WTC11 (cell line): ENCODE measurements around the gene STK32A. TPM values are rescaled to one million over a fixed set of nuclear protein-coding genes. Genes with fewer than 3 reads are reported as not detected.
A peak's percentile ranks its signal among the peaks of the same experiment; 100 is the strongest.

Source experiments
- ATAC-seq: fragments of 200-7000 bp; cut with Tn5 transposase; 2 replicates; pipeline ENCODE4 v1.10.0; 2021; ENCODE audit warnings: mild to moderate bottlenecking, moderate library complexity
- CTCF ChIA-PET: fragments of 300-600 bp; sonication (Branson Sonifier 250); formaldehyde crosslinking; loops from one replicate; lab custom pipeline; 2021; ENCODE audit warnings: antibody characterized with exemption; lab: Charles Lee
- POLR2A ChIA-PET: fragments of 350-600 bp; sonication (Branson Sonifier 250); formaldehyde crosslinking; loops from one replicate; lab custom pipeline; 2021; ENCODE audit warnings: antibody characterized with exemption; lab: Charles Lee
- DNase-seq: peaks from one replicate; pipeline ENCODE4 v3.0.0; 2021; ENCODE audit warnings: low spot score
- H3K27ac Mint-ChIP-seq: 2 replicates; pipeline ENCODE4 v1.8.0; 2021; ENCODE audit warnings: mixed read lengths
- H3K27me3 Mint-ChIP-seq: 2 replicates; pipeline ENCODE4 v1.8.0; 2021; ENCODE audit warnings: low read depth, mild to moderate bottlenecking, moderate library complexity, mixed read lengths
- H3K36me3 Mint-ChIP-seq: 2 replicates; pipeline ENCODE4 v1.8.0; 2021; ENCODE audit warnings: mixed read lengths
- H3K4me1 Mint-ChIP-seq: 2 replicates; pipeline ENCODE4 v1.8.0; 2022; ENCODE audit warnings: mixed read lengths
- H3K4me3 Mint-ChIP-seq: 2 replicates; pipeline ENCODE4 v1.8.0; 2021; ENCODE audit warnings: mild to moderate bottlenecking, moderate library complexity, mixed read lengths
- H3K9me3 Mint-ChIP-seq: 2 replicates; pipeline ENCODE4 v1.8.0; 2021; ENCODE audit warnings: mixed read lengths
- ATF1 ChIP-seq: sonication (generic); formaldehyde crosslinking; IDR thresholded peaks from 2 replicates; pipeline ENCODE4 v1.8.1; 2023; ENCODE audit warnings: mild to moderate bottlenecking, moderate library complexity, missing genetic modification reagents
- EMX1 ChIP-seq: fragments of 250-450 bp; sonication (Bioruptor Pico); IDR thresholded peaks from 2 replicates; pipeline ENCODE4 v1.8.0; 2021; ENCODE audit warnings: mild to moderate bottlenecking
- ESRRA ChIP-seq: sonication (generic); formaldehyde crosslinking; IDR thresholded peaks from 2 replicates; pipeline ENCODE4 v1.8.1; 2022; ENCODE audit warnings: mild to moderate bottlenecking, missing genetic modification reagents, borderline replicate concordance
- ETV6 ChIP-seq: sonication (generic); formaldehyde crosslinking; IDR thresholded peaks from 2 replicates; pipeline ENCODE4 v1.8.1; 2022; ENCODE audit warnings: mild to moderate bottlenecking, missing genetic modification reagents
- FOXJ3 ChIP-seq: sonication (generic); formaldehyde crosslinking; IDR thresholded peaks from 2 replicates; pipeline ENCODE4 v1.9.0; 2021; ENCODE audit warnings: missing genetic modification reagents, mild to moderate bottlenecking, borderline replicate concordance
- FOXP1 ChIP-seq: sonication (generic); formaldehyde crosslinking; IDR thresholded peaks from 2 replicates; pipeline ENCODE4 v1.8.0; 2022; ENCODE audit warnings: missing genetic modification reagents, mild to moderate bottlenecking, moderate library complexity, borderline replicate concordance
- GTF2I ChIP-seq: fragments of 250-450 bp; sonication (Bioruptor Pico); conservative IDR thresholded peaks from 2 replicates; pipeline ENCODE4 v1.4.0; 2021; ENCODE audit warnings: mild to moderate bottlenecking
- KAT7 ChIP-seq: sonication (generic); formaldehyde crosslinking; IDR thresholded peaks from 2 replicates; pipeline ENCODE4 v1.8.1; 2023; ENCODE audit warnings: missing genetic modification reagents, mild to moderate bottlenecking, borderline replicate concordance
- NFYB ChIP-seq: sonication (generic); formaldehyde crosslinking; conservative IDR thresholded peaks from 2 replicates; pipeline ENCODE4 v1.8.0; 2022; ENCODE audit warnings: low read depth, missing genetic modification reagents
- SMAD3 ChIP-seq: sonication (generic); formaldehyde crosslinking; IDR thresholded peaks from 2 replicates; pipeline ENCODE4 v1.8.0; 2022; ENCODE audit warnings: missing genetic modification reagents, mild to moderate bottlenecking, borderline replicate concordance
- SOX15 ChIP-seq: fragments of 250-450 bp; sonication (Bioruptor Pico); IDR thresholded peaks from 2 replicates; pipeline ENCODE4 v1.9.0; 2021; ENCODE audit warnings: mild to moderate bottlenecking
- TCF7 ChIP-seq: sonication (generic); formaldehyde crosslinking; IDR thresholded peaks from 2 replicates; pipeline ENCODE4 v1.8.0; 2022; ENCODE audit warnings: mild to moderate bottlenecking, low read depth, missing genetic modification reagents, moderate library complexity
- ZNF121 ChIP-seq: sonication (generic); formaldehyde crosslinking; IDR thresholded peaks from 2 replicates; pipeline ENCODE4 v1.8.0; 2023; ENCODE audit warnings: missing genetic modification reagents
- ZNF219 ChIP-seq: sonication (generic); formaldehyde crosslinking; IDR thresholded peaks from 2 replicates; pipeline ENCODE4 v1.8.0; 2023; ENCODE audit warnings: missing genetic modification reagents, mild to moderate bottlenecking, borderline replicate concordance
- ZNF317 ChIP-seq: sonication (generic); formaldehyde crosslinking; IDR thresholded peaks from 2 replicates; pipeline ENCODE4 v1.8.1; 2023; ENCODE audit warnings: low read depth, mild to moderate bottlenecking, moderate library complexity, missing genetic modification reagents, borderline replicate concordance
- total RNA-seq: library from RNA; stranded (reverse); gene quantifications from 3 replicates; pipeline ENCODE4 v1.2.3, GENCODE V29; 2021
- TF ChIP-seq, protein P1 (sequence below): fragments of 250-450 bp; sonication (Bioruptor Pico); IDR thresholded peaks from 2 replicates; pipeline ENCODE4 v2.1.2; 2022; ENCODE audit warnings: mild to moderate bottlenecking, moderate library complexity
- TF ChIP-seq, protein P2 (sequence below): fragments of 200-600 bp; IDR thresholded peaks from 2 replicates; pipeline ENCODE4 v1.8.0; 2022; ENCODE audit warnings: antibody characterized with exemption
- TF ChIP-seq, protein P3 (sequence below): sonication (generic); formaldehyde crosslinking; IDR thresholded peaks from 2 replicates; pipeline ENCODE4 v1.8.1; 2023; ENCODE audit warnings: mild to moderate bottlenecking, missing genetic modification reagents
- TF ChIP-seq, protein P4 (sequence below): sonication (generic); formaldehyde crosslinking; IDR thresholded peaks from 2 replicates; pipeline ENCODE4 v1.8.1; 2022; ENCODE audit warnings: low read depth, missing genetic modification reagents, borderline replicate concordance
- TF ChIP-seq, protein P5 (sequence below): fragments of 250-450 bp; sonication (Bioruptor Pico); IDR thresholded peaks from 2 replicates; pipeline ENCODE4 v1.9.0; 2021; ENCODE audit warnings: mild to moderate bottlenecking

Gene STK32A
- total RNA-seq, 1 experiment from 2014 or later = 1.7 TPM

DNA sequence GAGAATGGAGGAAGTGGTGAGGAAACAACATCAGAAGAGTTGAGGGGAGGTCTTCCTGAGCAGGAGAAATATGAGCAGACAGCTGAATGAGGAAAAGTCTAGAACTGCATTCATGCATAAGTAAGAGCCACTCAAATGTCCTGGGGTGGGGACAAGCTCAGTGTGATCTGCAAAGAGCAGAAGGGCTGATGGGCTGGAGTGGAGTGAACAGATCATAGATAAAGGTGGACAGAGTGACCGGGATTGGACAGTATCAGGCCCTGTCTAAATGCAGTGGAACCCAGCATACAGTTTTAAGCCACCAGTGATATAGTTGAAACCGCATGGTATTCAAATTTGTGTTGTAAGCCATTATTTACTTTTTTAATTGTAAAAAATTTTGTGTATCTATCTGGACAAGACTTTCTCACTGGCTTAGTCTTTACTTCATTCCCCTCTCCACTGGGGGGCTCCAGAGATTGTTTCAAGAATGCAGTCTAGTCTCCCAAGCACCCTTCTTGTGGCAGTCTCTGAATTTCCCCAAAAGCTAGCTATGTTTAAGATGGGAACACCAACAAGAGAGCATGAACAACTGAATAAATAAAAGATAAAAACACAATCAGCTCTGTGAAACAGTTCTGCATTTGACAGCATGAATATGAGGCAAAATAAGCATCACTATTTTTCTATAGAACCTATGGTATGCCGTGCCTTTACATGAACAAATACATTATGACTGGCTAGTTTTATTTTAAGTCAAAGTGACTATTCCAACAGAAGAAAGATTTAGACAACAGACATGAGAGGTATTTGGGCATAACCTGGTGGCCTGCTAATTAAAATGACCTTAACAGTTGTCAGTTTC is 10.7 kb upstream of the STK32A start:
- TF ChIP-seq, protein P1, sequence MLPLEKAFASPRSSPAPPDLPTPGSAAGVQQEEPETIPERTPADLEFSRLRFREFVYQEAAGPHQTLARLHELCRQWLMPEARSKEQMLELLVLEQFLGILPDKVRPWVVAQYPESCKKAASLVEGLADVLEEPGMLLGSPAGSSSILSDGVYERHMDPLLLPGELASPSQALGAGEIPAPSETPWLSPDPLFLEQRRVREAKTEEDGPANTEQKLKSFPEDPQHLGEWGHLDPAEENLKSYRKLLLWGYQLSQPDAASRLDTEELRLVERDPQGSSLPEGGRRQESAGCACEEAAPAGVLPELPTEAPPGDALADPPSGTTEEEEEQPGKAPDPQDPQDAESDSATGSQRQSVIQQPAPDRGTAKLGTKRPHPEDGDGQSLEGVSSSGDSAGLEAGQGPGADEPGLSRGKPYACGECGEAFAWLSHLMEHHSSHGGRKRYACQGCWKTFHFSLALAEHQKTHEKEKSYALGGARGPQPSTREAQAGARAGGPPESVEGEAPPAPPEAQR = no peak
- TF ChIP-seq, protein P2, sequence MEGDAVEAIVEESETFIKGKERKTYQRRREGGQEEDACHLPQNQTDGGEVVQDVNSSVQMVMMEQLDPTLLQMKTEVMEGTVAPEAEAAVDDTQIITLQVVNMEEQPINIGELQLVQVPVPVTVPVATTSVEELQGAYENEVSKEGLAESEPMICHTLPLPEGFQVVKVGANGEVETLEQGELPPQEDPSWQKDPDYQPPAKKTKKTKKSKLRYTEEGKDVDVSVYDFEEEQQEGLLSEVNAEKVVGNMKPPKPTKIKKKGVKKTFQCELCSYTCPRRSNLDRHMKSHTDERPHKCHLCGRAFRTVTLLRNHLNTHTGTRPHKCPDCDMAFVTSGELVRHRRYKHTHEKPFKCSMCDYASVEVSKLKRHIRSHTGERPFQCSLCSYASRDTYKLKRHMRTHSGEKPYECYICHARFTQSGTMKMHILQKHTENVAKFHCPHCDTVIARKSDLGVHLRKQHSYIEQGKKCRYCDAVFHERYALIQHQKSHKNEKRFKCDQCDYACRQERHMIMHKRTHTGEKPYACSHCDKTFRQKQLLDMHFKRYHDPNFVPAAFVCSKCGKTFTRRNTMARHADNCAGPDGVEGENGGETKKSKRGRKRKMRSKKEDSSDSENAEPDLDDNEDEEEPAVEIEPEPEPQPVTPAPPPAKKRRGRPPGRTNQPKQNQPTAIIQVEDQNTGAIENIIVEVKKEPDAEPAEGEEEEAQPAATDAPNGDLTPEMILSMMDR = 0 out of 2 replicates have a peak, but pooled peaks have one; percentile 18
- no peak overlapping the region for H3K4me3 Mint-ChIP-seq
- peaks cover 13% of the 10 kb centered on the region for H3K4me1 Mint-ChIP-seq
- no peaks in the 10 kb centered on the region for H3K36me3 Mint-ChIP-seq
- peaks cover under 1% of the 10 kb centered on the region; the same call in 1 of the 2 replicates for H3K27me3 Mint-ChIP-seq
- ChIA-PET POLR2A (no interaction called here), CTCF (interaction anchor here (0.6 to 3.9 kb wide), 18 partner anchors 9 to 682 kb away, joined by 3 to 75 read pairs (median 4); partner anchors contain the start of gene STK32A)
- no peaks in the 10 kb centered on the region for H3K9me3 Mint-ChIP-seq
- DNase-seq (peak; percentile 19), ATAC-seq (peak; percentile 84)
- no peak overlapping the region for H3K27ac Mint-ChIP-seq

DNA sequence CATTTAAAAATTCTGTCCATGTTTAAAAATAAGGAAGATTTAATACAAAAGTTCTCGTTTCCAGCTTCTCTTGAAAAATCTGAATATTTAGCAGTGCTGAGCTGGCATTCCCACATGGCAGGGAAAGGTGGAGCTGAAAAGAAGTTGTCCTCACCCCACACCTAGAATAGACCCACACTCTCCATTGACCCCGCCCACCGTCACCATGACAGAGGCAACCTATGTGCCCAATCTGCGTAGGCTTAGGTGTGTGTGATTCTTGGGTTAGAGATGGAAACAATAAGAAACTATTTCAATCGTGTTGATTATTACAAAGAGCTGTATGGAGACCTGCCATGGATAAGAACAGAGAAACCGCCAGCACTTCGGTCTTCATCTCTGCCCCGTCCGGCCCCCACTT is 8.9 kb upstream of the STK32A start:
- CTCF ChIA-PET = interaction anchor here (0.7 to 1.3 kb wide), 2 partner anchors 144 to 149 kb away, joined by 3 to 8 read pairs; no protein-coding TSS in a partner anchor
- peak; percentile 66 for ATAC-seq
- Mint-ChIP-seq H3K36me3 (no peaks in the 10 kb centered on the region), H3K9me3 (no peaks in the 10 kb centered on the region), H3K27me3 (peaks cover 11% of the 10 kb centered on the region), H3K27ac (no peak overlapping the region), H3K4me1 (peaks cover 13% of the 10 kb centered on the region), H3K4me3 (no peak overlapping the region)
- POLR2A ChIA-PET = no interaction called here
- TF ChIP-seq ZNF121 (CRISPR knock-in tag) (no peak), ATF1 (no peak), NFYB (CRISPR knock-in tag) (no peak), EMX1 (CRISPR knock-in tag) (no peak), ESRRA (CRISPR knock-in tag) (no peak), GTF2I (no peak)
- TF ChIP-seq, protein P3, sequence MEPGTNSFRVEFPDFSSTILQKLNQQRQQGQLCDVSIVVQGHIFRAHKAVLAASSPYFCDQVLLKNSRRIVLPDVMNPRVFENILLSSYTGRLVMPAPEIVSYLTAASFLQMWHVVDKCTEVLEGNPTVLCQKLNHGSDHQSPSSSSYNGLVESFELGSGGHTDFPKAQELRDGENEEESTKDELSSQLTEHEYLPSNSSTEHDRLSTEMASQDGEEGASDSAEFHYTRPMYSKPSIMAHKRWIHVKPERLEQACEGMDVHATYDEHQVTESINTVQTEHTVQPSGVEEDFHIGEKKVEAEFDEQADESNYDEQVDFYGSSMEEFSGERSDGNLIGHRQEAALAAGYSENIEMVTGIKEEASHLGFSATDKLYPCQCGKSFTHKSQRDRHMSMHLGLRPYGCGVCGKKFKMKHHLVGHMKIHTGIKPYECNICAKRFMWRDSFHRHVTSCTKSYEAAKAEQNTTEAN (CRISPR knock-in tag) = no peak
- TF ChIP-seq, protein P4, sequence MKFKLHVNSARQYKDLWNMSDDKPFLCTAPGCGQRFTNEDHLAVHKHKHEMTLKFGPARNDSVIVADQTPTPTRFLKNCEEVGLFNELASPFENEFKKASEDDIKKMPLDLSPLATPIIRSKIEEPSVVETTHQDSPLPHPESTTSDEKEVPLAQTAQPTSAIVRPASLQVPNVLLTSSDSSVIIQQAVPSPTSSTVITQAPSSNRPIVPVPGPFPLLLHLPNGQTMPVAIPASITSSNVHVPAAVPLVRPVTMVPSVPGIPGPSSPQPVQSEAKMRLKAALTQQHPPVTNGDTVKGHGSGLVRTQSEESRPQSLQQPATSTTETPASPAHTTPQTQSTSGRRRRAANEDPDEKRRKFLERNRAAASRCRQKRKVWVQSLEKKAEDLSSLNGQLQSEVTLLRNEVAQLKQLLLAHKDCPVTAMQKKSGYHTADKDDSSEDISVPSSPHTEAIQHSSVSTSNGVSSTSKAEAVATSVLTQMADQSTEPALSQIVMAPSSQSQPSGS (CRISPR knock-in tag) = no peak
- TF ChIP-seq, protein P5, sequence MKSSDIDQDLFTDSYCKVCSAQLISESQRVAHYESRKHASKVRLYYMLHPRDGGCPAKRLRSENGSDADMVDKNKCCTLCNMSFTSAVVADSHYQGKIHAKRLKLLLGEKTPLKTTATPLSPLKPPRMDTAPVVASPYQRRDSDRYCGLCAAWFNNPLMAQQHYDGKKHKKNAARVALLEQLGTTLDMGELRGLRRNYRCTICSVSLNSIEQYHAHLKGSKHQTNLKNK = no peak
- no peak for DNase-seq

DNA sequence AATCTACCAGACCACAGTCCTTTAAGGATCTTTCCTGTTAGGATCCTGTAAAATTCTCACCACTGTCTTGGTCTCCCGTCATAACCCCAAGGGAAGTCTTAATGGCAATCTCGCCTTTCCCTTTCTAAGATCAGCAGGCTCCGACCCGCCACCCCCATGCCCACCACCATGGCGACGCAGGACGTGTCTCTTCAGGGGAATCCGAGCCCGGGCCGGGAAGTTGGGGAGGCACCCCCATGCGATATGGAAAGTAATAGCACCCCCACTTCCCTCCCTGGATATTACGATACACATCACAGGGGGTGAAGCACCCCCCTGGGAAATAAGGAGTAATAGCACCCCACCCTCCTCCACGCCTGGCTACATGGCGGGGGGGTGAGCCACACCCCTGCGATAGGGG is 8.3 kb upstream of the STK32A start:
- no peak for ATAC-seq
- CTCF ChIA-PET = interaction anchor here (1.3 kb wide), 1 partner anchor 143 kb away, joined by 8 read pairs; no protein-coding TSS in a partner anchor
- TF ChIP-seq FOXJ3 (CRISPR knock-in tag) (no peak), ZNF317 (CRISPR knock-in tag) (no peak), TCF7 (no peak), SOX15 (CRISPR knock-in tag) (no peak), KAT7 (CRISPR knock-in tag) (no peak), FOXP1 (CRISPR knock-in tag) (no peak), ATF1 (no peak), SMAD3 (CRISPR knock-in tag) (no peak), ETV6 (CRISPR knock-in tag) (no peak), ZNF219 (CRISPR knock-in tag) (no peak)
- TF ChIP-seq, protein P3 (CRISPR knock-in tag) = no peak

More for the DNA sequence above, 8.3 kb upstream of the STK32A start:
- Mint-ChIP-seq H3K9me3 (no peaks in the 10 kb centered on the region), H3K36me3 (no peaks in the 10 kb centered on the region), H3K27me3 (peaks cover 17% of the 10 kb centered on the region), H3K4me3 (no peak overlapping the region), H3K27ac (no peak overlapping the region), H3K4me1 (peaks cover 13% of the 10 kb centered on the region)
- POLR2A ChIA-PET = no interaction called here
- DNase-seq = no peak
